Endothelial cell of umbilical vein (primary cell): ENCODE data around the gene PEX10. TPM values are rescaled to one million over a fixed set of nuclear protein-coding genes. Genes with fewer than 3 reads are reported as not detected.

Experiments used
- BruUV-seq: library from RNA; stranded (reverse); fragments of 400-500 nt; replicated peaks from 2 replicates; lab custom pipeline; 2021; lab: Mats Ljungman, UMichigan
- CTCF ChIA-PET: fragments of 300-600, 350-600 bp; sonication (Branson Sonifier 250); formaldehyde crosslinking; loops from one replicate; lab custom pipeline; 2021; ENCODE audit warnings: antibody characterized with exemption, inconsistent platforms; lab: Charles Lee
- POLR2A ChIA-PET: fragments of 300-600, 350-600 bp; sonication (Branson Sonifier 250); formaldehyde crosslinking; loops from one replicate; lab custom pipeline; 2021; ENCODE audit warnings: antibody characterized with exemption, inconsistent platforms; lab: Charles Lee
- DNase-seq: peaks from one replicate; pipeline ENCODE4 v3.0.0-alpha.2; 2011; ENCODE audit warnings: low read depth, low spot score
- FAIRE-seq: peaks from 2 replicates; lab custom pipeline; 2011; peaks lifted over from hg19 to GRCh38; lab: Jason Lieb, UNC
- H2AFZ ChIP-seq: 2 replicates; pipeline ENCODE4 v1.6.0; 2012; ENCODE audit warnings: low read depth, low read length, control low read depth, inconsistent platforms
- H3K27ac ChIP-seq: 2 replicates; pipeline ENCODE4 v1.5.1; 2011; ENCODE audit warnings: low read depth, mild to moderate bottlenecking, control low read depth, low read length, moderate library complexity; ENCODE audit not compliant: insufficient read depth
- H3K27me3 ChIP-seq, 2 experiments: 2 replicates each; pipeline versions ENCODE4 v1.6.0 to v1.6.1; 2011; ENCODE audit warnings: low read length in 2 of 2, mixed read lengths in 1 of 2; ENCODE audit not compliant: control insufficient read depth in 2 of 2, insufficient read depth in 2 of 2
- H3K36me3 ChIP-seq, 2 experiments: 2 replicates in 1 of 2; 3 replicates in 1 of 2; pipeline ENCODE4 v1.5.1; 2011; ENCODE audit warnings: low read length in 2 of 2, mild to moderate bottlenecking in 1 of 2, moderate library complexity in 1 of 2; ENCODE audit not compliant: control insufficient read depth in 2 of 2, insufficient read depth in 2 of 2; ENCODE audit errors: extremely low read depth in 1 of 2
- H3K4me1 ChIP-seq: 3 replicates; pipeline ENCODE4 v1.5.1; 2011; ENCODE audit warnings: mild to moderate bottlenecking, low read length; ENCODE audit not compliant: control insufficient read depth, insufficient read depth; ENCODE audit errors: extremely low read depth
- H3K4me2 ChIP-seq: 2 replicates; pipeline ENCODE4 v1.6.1; 2011; ENCODE audit warnings: low read length, control low read depth, mixed read lengths; ENCODE audit not compliant: insufficient read depth
- H3K4me3 ChIP-seq, 3 experiments: fragments of 200-600 bp in 1 of 3; sonication (generic), shearing (Covaris generic) in 1 of 3; replicated peaks in 1 of 3; 2 replicates each; pipeline ENCODE4 v1.5.1; 2011 to 2016; ENCODE audit warnings: control low read depth in 3 of 3, low read length in 3 of 3, mild to moderate bottlenecking in 2 of 3, inconsistent platforms in 1 of 3, low read depth in 1 of 3, moderate library complexity in 1 of 3; ENCODE audit not compliant: insufficient read depth in 1 of 3
- H3K79me2 ChIP-seq: 2 replicates; pipeline ENCODE4 v1.6.0; 2012; ENCODE audit warnings: low read length, inconsistent platforms; ENCODE audit not compliant: control insufficient read depth, insufficient read depth
- H3K9ac ChIP-seq: replicated peaks from 2 replicates; pipeline ENCODE3; 2011; ENCODE audit warnings: low read length, control low read depth; ENCODE audit not compliant: insufficient read depth; ENCODE audit errors: extremely low read depth
- H3K9me1 ChIP-seq: replicated peaks from 3 replicates; pipeline ENCODE4 v1.6.0; 2011; ENCODE audit warnings: mild to moderate bottlenecking, low read length; ENCODE audit not compliant: control insufficient read depth, insufficient read depth; ENCODE audit errors: extremely low read depth
- H3K9me3 ChIP-seq: replicated peaks from 2 replicates; pipeline ENCODE4 v1.5.1; 2012; ENCODE audit warnings: low read length, inconsistent platforms; ENCODE audit not compliant: control insufficient read depth, insufficient read depth
- H4K20me1 ChIP-seq: replicated peaks from 2 replicates; pipeline ENCODE3; 2011; ENCODE audit warnings: mild to moderate bottlenecking, low read length; ENCODE audit not compliant: control insufficient read depth, insufficient read depth; ENCODE audit errors: extremely low read depth
- CTCF ChIP-seq, 2 donors: IDR thresholded peaks; 1 replicate in 1 of 2; 2 replicates in 1 of 2; pipeline ENCODE4 v1.5.1; 2011; ENCODE audit warnings: low read length in 2 of 2, mild to moderate bottlenecking in 2 of 2, moderate library complexity in 2 of 2, control low read depth in 1 of 2, inconsistent platforms in 1 of 2, low read depth in 1 of 2; ENCODE audit not compliant: insufficient read depth in 1 of 2; ENCODE audit errors: extremely low read depth in 1 of 2
- EZH2 ChIP-seq: IDR thresholded peaks from 2 replicates; pipeline ENCODE4 v1.6.1; 2012; ENCODE audit warnings: borderline replicate concordance, low read depth, mild to moderate bottlenecking, moderate library complexity, low read length, inconsistent platforms; ENCODE audit not compliant: severe bottlenecking
- FOS ChIP-seq: IDR thresholded peaks from 2 replicates; pipeline ENCODE4 v1.6.1; 2011; ENCODE audit warnings: mild to moderate bottlenecking, low read length, moderate library complexity, borderline replicate concordance; ENCODE audit not compliant: insufficient read depth
- GATA2 ChIP-seq: IDR thresholded peaks from 2 replicates; pipeline ENCODE4 v1.7.0; 2011; ENCODE audit warnings: low read depth, mild to moderate bottlenecking, moderate library complexity, mixed read lengths, low read length; ENCODE audit not compliant: insufficient read length, insufficient read depth
- JUN ChIP-seq: IDR thresholded peaks from 2 replicates; pipeline ENCODE4 v1.6.1; 2011; ENCODE audit warnings: borderline replicate concordance, low read depth; ENCODE audit not compliant: insufficient read length, insufficient read depth
- MYC ChIP-seq: IDR thresholded peaks from one replicate; pipeline ENCODE4 v1.6.1; 2011; ENCODE audit warnings: mild to moderate bottlenecking, low read depth, low read length
- POLR2A ChIP-seq: IDR thresholded peaks from 2 replicates; pipeline ENCODE4 v1.6.1; 2012; ENCODE audit warnings: low read depth, mild to moderate bottlenecking, control low read depth, low read length
- POLR2AphosphoS5 ChIP-seq: IDR thresholded peaks from 2 replicates; pipeline ENCODE4 v1.6.1; 2012; ENCODE audit warnings: low read depth, mild to moderate bottlenecking, control low read depth, low read length, moderate library complexity; ENCODE audit not compliant: insufficient read depth
- dilution Hi-C: fragments of 300-500 bp; cut with MboI; formaldehyde crosslinking; loops from one replicate; pipeline ENCODE4 v1.15.0; 2019; ENCODE audit warnings: low sequenced_read_pairs; ENCODE audit not compliant: extremely low pct_ligation_motif_present
- intact Hi-C: fragments of 100-400 bp; cut with micrococcal nuclease; formaldehyde crosslinking; loops from one replicate; pipeline ENCODE4 v1.10.0; 2022
- polyA plus RNA-seq, 4 experiments: library from polyadenylated mRNA; depleted of rRNA in 3 of 4; stranded (reverse) in 3 of 4; unstranded in 1 of 4; fragments of >200 nt; gene quantifications; 2 replicates each; pipeline versions ENCODE4 v1.2.1 to v1.2.3, GENCODE V29; 2011 to 2012; ENCODE audit warnings: missing spikeins in 1 of 4
- total RNA-seq: library from RNA; stranded (reverse); gene quantifications from 2 replicates; pipeline ENCODE4 v1.2.3, GENCODE V29; 2021
- TF ChIP-seq, protein P1 (sequence below): IDR thresholded peaks from 2 replicates; pipeline ENCODE4 v1.6.1; 2011; ENCODE audit not compliant: insufficient read depth, insufficient read length

The PEX10 gene
- total and polyA plus RNA-seq, 2 donors (not counting 3 experiments of a cell fraction or from before 2014, with no cell fraction given) = 25.1 to 26.7 TPM

DNA sequence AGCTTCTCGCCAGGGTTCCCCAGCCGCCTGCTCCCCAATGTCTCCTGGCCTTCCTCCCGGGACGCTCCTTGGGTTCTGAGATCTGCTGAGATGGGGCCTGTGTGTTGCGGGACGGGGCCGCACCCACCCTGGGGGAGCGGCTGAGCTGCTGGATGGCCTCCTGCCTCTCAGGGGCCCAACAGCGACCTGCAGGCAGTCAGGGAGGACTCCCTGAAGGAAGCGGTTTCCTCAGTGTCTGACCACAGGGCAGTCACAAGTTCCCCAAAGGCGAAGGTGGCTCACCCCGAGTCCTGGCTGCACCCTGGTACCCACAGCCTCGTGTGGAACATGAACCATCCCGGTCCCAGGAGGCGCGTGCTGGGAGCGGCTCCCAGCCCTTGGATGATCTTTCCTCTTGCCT lies 45.1 kb upstream of the PEX10 start:
- dilution Hi-C loops = no loop called here
- CTCF ChIA-PET = interaction anchor here (1.1 kb wide), 1 partner anchor 283 kb away, joined by 3 read pairs; no protein-coding TSS in a partner anchor
- no peaks in the 10 kb centered on the region for H3K9me1 ChIP-seq
- no peak overlapping the region for H3K27ac ChIP-seq
- H2AFZ ChIP-seq = no peak overlapping the region
- POLR2A ChIA-PET = no interaction called here
- no peaks in the 10 kb centered on the region for H3K27me3 ChIP-seq
- DNase-seq (no peak), FAIRE-seq (no peak)
- H3K4me2 ChIP-seq = no peak overlapping the region
- intact Hi-C loops = no loop called here
- H3K79me2 ChIP-seq = no peaks in the 10 kb centered on the region
- H3K4me3 ChIP-seq = no peak overlapping the region
- no peaks in the 10 kb centered on the region for H3K9me3 ChIP-seq
- peaks cover 9% of the 10 kb centered on the region for H3K4me1 ChIP-seq
- no peak overlapping the region for H3K9ac ChIP-seq
- no peaks in the 10 kb centered on the region for H3K36me3 ChIP-seq
- no peaks in the 10 kb centered on the region for H4K20me1 ChIP-seq
- no TSS peak for BruUV-seq
- TF ChIP-seq MYC (no peak), EZH2 (no peak), POLR2AphosphoS5 (no peak), GATA2 (no peak), JUN (no peak), POLR2A (no peak), CTCF (IDR thresholded peaks at IDR 0.05; ENCODE audit: extremely low read depth in 1 of 2, insufficient read depth in 1 of 2, low read depth in 1 of 2, low read length in 2 of 2) (no peak), FOS (no peak)
- TF ChIP-seq, protein P1, sequence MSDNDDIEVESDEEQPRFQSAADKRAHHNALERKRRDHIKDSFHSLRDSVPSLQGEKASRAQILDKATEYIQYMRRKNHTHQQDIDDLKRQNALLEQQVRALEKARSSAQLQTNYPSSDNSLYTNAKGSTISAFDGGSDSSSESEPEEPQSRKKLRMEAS = no peak
